Measurements from ENCODE around the gene PLXNA4. TPM values are rescaled to one million over a fixed set of nuclear protein-coding genes. Genes with fewer than 3 reads are reported as not detected.

Gene PLXNA4
- total RNA-seq, 1 experiment from 2014 or later, result 0.10 TPM

- Histone ChIP-seq H3K9me3 (ENCODE audit: control insufficient read depth, insufficient read depth, low read depth, low read length) (no peaks in the 10 kb centered on the region), H3K4me3 (ENCODE audit: low read depth in 2 of 2, low read length in 2 of 2) (no peak overlapping the region), H3K4me1 (ENCODE audit: control insufficient read depth, insufficient read depth, low read length) (no peaks in the 10 kb centered on the region), H3K27ac (ENCODE audit: low read length) (no peak overlapping the region), H3K36me3 (ENCODE audit: control insufficient read depth, insufficient read depth, low read length) (no peaks in the 10 kb centered on the region), H3K27me3 (ENCODE audit: control insufficient read depth, insufficient read depth, low read length) (peaks cover 4% of the 10 kb centered on the region; the same call in 1 of the 2 replicates)
- in situ Hi-C loops (cut with HindIII; ENCODE audit: low pct_unique_long_range_greater_than_20kb, low sequenced_read_pairs) (no loop called here), intact Hi-C loops (cut with micrococcal nuclease; ENCODE audit: unreplicated experiment) (no loop called here)
- DNase-seq (ENCODE audit: low read depth, low spot score) (no peak), ATAC-seq (no peak)
- ChIA-PET POLR2A (no interaction called here), CTCF (no interaction called here)
- BruUV-seq (replicated peaks), result no TSS peak
- no peak for TF ChIP-seq REST (IDR thresholded peaks at IDR 0.05; ENCODE audit: insufficient read depth in 1 of 2, low read depth in 2 of 2, low read length in 1 of 2)
- no peak for TF ChIP-seq TCF7L2 (IDR thresholded peaks at IDR 0.05; ENCODE audit: low read depth, low read length)
- no peak for TF ChIP-seq SIN3A (IDR thresholded peaks at IDR 0.05; ENCODE audit: borderline replicate concordance, insufficient read depth, low read depth, low read length)
- TF ChIP-seq CTCF (IDR thresholded peaks at IDR 0.05), result no peak
- TF ChIP-seq POLR2AphosphoS5 (IDR thresholded peaks at IDR 0.05; ENCODE audit: low read depth, low read length), result no peak
These were observed 161.4 kb downstream of the PLXNA4 start for GRCh38 chr7:132414857-132415256.

- no peak for DNase-seq (ENCODE audit: low read depth, low spot score)
- no TSS peak for BruUV-seq (replicated peaks)
- intact Hi-C loops (cut with micrococcal nuclease; ENCODE audit: unreplicated experiment), result no loop called here
- no peak for TF ChIP-seq POLR2AphosphoS5 (IDR thresholded peaks at IDR 0.05; ENCODE audit: low read depth, low read length)
- no peak for TF ChIP-seq SIN3A (IDR thresholded peaks at IDR 0.05; ENCODE audit: borderline replicate concordance, insufficient read depth, low read depth, low read length)
- TF ChIP-seq REST (IDR thresholded peaks at IDR 0.05; ENCODE audit: insufficient read depth in 1 of 2, low read depth in 2 of 2, low read length in 1 of 2), result no peak
- no peak for TF ChIP-seq CTCF (IDR thresholded peaks at IDR 0.05)
- TF ChIP-seq TCF7L2 (IDR thresholded peaks at IDR 0.05; ENCODE audit: low read depth, low read length), result no peak
- in situ Hi-C loops (cut with HindIII; ENCODE audit: low pct_unique_long_range_greater_than_20kb, low sequenced_read_pairs), result no loop called here
- POLR2A ChIA-PET, result no interaction called here
- H3K27ac ChIP-seq (ENCODE audit: low read length), result no peak overlapping the region
- no peak for ATAC-seq
- no peaks in the 10 kb centered on the region for H3K36me3 ChIP-seq (ENCODE audit: control insufficient read depth, insufficient read depth, low read length)
- no peaks in the 10 kb centered on the region for H3K4me1 ChIP-seq (ENCODE audit: control insufficient read depth, insufficient read depth, low read length)
- no peak overlapping the region for H3K4me3 ChIP-seq (ENCODE audit: low read depth in 2 of 2, low read length in 2 of 2)
- H3K9me3 ChIP-seq (ENCODE audit: control insufficient read depth, insufficient read depth, low read depth, low read length), result no peaks in the 10 kb centered on the region
- CTCF ChIA-PET, result no interaction called here
- H3K27me3 ChIP-seq (ENCODE audit: control insufficient read depth, insufficient read depth, low read length), result peaks cover 4% of the 10 kb centered on the region; the same call in 1 of the 2 replicates
These were observed 163.8 kb downstream of the PLXNA4 start for GRCh38 chr7:132412435-132412834.

Measured in Panc1 (cell line).